ENCODE data around the gene PLEKHA8. TPM values are rescaled to one million over a fixed set of nuclear protein-coding genes. Genes with fewer than 3 reads are reported as not detected.

Gene PLEKHA8
- total and polyA plus RNA-seq, 10 of the 15 experiments (the other 5 are each of a cell fraction or from before 2014, with no cell fraction given) = 1.1 to 13.2 (median 5.7) TPM

- TF ChIP-seq ZNF687 (IDR thresholded peaks at IDR 0.05) = no peak
- TF ChIP-seq FOXM1 (IDR thresholded peaks at IDR 0.05; ENCODE audit: low read depth, low read length) = no peak
- TF ChIP-seq, protein P1, sequence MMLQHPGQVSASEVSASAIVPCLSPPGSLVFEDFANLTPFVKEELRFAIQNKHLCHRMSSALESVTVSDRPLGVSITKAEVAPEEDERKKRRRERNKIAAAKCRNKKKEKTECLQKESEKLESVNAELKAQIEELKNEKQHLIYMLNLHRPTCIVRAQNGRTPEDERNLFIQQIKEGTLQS (IDR thresholded peaks at IDR 0.05; ENCODE audit: borderline replicate concordance, extremely low read depth, low read depth, low read length) = no peak
- no peak for TF ChIP-seq RCOR1 (conservative IDR thresholded peaks at IDR 0.05; ENCODE audit: low read depth, low read length)
- no peak for TF ChIP-seq FOS (IDR thresholded peaks at IDR 0.05; ENCODE audit: borderline replicate concordance, extremely low read depth, insufficient read length)
- TF ChIP-seq, protein P2, sequence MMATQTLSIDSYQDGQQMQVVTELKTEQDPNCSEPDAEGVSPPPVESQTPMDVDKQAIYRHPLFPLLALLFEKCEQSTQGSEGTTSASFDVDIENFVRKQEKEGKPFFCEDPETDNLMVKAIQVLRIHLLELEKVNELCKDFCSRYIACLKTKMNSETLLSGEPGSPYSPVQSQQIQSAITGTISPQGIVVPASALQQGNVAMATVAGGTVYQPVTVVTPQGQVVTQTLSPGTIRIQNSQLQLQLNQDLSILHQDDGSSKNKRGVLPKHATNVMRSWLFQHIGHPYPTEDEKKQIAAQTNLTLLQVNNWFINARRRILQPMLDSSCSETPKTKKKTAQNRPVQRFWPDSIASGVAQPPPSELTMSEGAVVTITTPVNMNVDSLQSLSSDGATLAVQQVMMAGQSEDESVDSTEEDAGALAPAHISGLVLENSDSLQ (IDR thresholded peaks at IDR 0.05) = no peak
- TF ChIP-seq TCF3 (IDR thresholded peaks at IDR 0.05; ENCODE audit: borderline replicate concordance, insufficient read depth, low read depth, low read length) = no peak
- no peak for TF ChIP-seq EZH2 (IDR thresholded peaks at IDR 0.05; ENCODE audit: borderline replicate concordance, control insufficient read depth, low read depth, low read length)
- TF ChIP-seq TCF7 (IDR thresholded peaks at IDR 0.05; ENCODE audit: borderline replicate concordance) = no peak
- TF ChIP-seq ETV6 (conservative IDR thresholded peaks at IDR 0.05 in 1 of 2, IDR thresholded peaks at IDR 0.05 in 1 of 2; ENCODE audit: borderline replicate concordance in 1 of 2, low read depth in 1 of 2) = no peak
These were observed 125.9 kb downstream of the PLEKHA8 start (continued) for GRCh38 chr7:30154111-30154587.
